Parathyroid adenoma (tissue), 2 donors: Measurements from ENCODE around the gene ZNF83.

Experiments used
- H2AFZ ChIP-seq: fragments of 300-600 bp; sonication (generic); one replicate; pipeline ENCODE4 v1.7.0; 2017; ENCODE audit warnings: antibody characterized with exemption, mild to moderate bottlenecking
- H3K27ac ChIP-seq: fragments of 300-600 bp; sonication (generic); one replicate; pipeline ENCODE4 v1.7.0; 2017
- H3K27me3 ChIP-seq: fragments of 300-600 bp; sonication (generic); one replicate; pipeline ENCODE4 v1.7.0; 2017; ENCODE audit warnings: low read length; ENCODE audit not compliant: control insufficient read depth, insufficient read depth
- H3K36me3 ChIP-seq: fragments of 300-600 bp; sonication (generic); one replicate; pipeline ENCODE4 v1.7.0; 2017; ENCODE audit warnings: low read length; ENCODE audit not compliant: control insufficient read depth, insufficient read depth
- H3K4me1 ChIP-seq: fragments of 300-600 bp; sonication (generic); one replicate; pipeline ENCODE4 v1.7.0; 2017; ENCODE audit warnings: control low read depth
- H3K4me2 ChIP-seq: fragments of 300-600 bp; sonication (generic); one replicate; pipeline ENCODE4 v1.7.0; 2017; ENCODE audit warnings: low read length
- H3K4me3 ChIP-seq: fragments of 300-600 bp; sonication (generic); one replicate; pipeline ENCODE4 v1.7.0; 2017; ENCODE audit warnings: low read depth, low read length
- H3K79me2 ChIP-seq: fragments of 300-600 bp; sonication (generic); one replicate; pipeline ENCODE4 v1.7.0; 2017; ENCODE audit warnings: control low read depth
- H3K9ac ChIP-seq: fragments of 300-600 bp; sonication (generic); one replicate; pipeline ENCODE4 v1.7.0; 2017; ENCODE audit warnings: mild to moderate bottlenecking
- H3K9me3 ChIP-seq: fragments of 300-600 bp; sonication (generic); one replicate; pipeline ENCODE4 v1.7.0; 2017; ENCODE audit warnings: low read length; ENCODE audit not compliant: control insufficient read depth
- CTCF ChIP-seq: fragments of 300-600 bp; sonication (generic); IDR thresholded peaks from one replicate; pipeline ENCODE4 v1.7.0; 2017; ENCODE audit warnings: antibody characterized with exemption, mild to moderate bottlenecking
- donor health status: primary hyperparathyroidism.

Gene ZNF83

GRCh38 chr19:52660981-52661380 is 22.8 kb upstream of the ZNF83 start:
- no peak for TF ChIP-seq CTCF
- Histone ChIP-seq H3K36me3 (no peaks in the 10 kb centered on the region), H3K4me2 (no peak overlapping the region), H3K79me2 (no peaks in the 10 kb centered on the region), H3K4me1 (peaks cover 3% of the 10 kb centered on the region), H3K27ac (no peak overlapping the region), H2AFZ (no peak overlapping the region), H3K9me3 (no peaks in the 10 kb centered on the region), H3K27me3 (no peaks in the 10 kb centered on the region), H3K9ac (no peak overlapping the region), H3K4me3 (no peak overlapping the region)

- Histone ChIP-seq H3K9ac (no peak overlapping the region), H3K4me2 (no peak overlapping the region), H3K36me3 (no peaks in the 10 kb centered on the region), H3K4me1 (peaks cover 3% of the 10 kb centered on the region), H3K9me3 (no peaks in the 10 kb centered on the region), H2AFZ (no peak overlapping the region), H3K4me3 (no peak overlapping the region), H3K27ac (no peak overlapping the region), H3K27me3 (no peaks in the 10 kb centered on the region), H3K79me2 (no peaks in the 10 kb centered on the region)
- TF ChIP-seq CTCF = no peak
Measured at GRCh38 chr19:52659013-52659412, 20.9 kb upstream of the ZNF83 start.

- no peaks in the 10 kb centered on the region for H3K9me3 ChIP-seq
- H3K4me3 ChIP-seq = no peak overlapping the region
- H2AFZ ChIP-seq = no peak overlapping the region
- H3K79me2 ChIP-seq = no peaks in the 10 kb centered on the region
- no peak overlapping the region for H3K27ac ChIP-seq
- H3K4me1 ChIP-seq = peaks cover 3% of the 10 kb centered on the region
- H3K4me2 ChIP-seq = no peak overlapping the region
- no peak overlapping the region for H3K9ac ChIP-seq
- no peak for TF ChIP-seq CTCF
- no peaks in the 10 kb centered on the region for H3K36me3 ChIP-seq
- H3K27me3 ChIP-seq = no peaks in the 10 kb centered on the region
Measured at GRCh38 chr19:52658595-52658994, 20.4 kb upstream of the ZNF83 start.

DNA sequence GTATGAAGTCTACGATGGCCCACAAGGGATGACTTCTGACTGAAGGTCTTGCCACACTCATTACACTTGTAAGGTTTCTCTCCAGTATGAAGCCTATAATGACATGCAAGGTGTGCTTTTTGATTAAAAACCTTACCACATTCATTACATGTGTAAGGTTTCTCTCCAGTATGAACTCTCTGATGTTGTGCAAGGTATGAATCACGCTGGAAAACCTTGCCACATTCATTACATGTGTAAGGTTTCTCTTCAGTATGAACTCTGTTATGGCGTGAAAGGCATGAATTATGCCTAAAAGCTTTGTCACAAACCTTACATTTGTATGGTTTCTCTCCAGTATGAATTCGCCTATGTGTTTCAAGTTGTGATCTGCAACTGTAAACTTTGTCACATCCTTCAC is 15.0 kb upstream of the ZNF83 start:
- no peak overlapping the region for H3K9ac ChIP-seq
- no peak overlapping the region for H3K4me3 ChIP-seq
- no peak overlapping the region for H3K4me2 ChIP-seq
- H3K4me1 ChIP-seq = no peaks in the 10 kb centered on the region
- no peaks in the 10 kb centered on the region for H3K27me3 ChIP-seq
- no peak for TF ChIP-seq CTCF
- no peaks in the 10 kb centered on the region for H3K9me3 ChIP-seq
- no peak overlapping the region for H2AFZ ChIP-seq
- H3K36me3 ChIP-seq = no peaks in the 10 kb centered on the region
- no peak overlapping the region for H3K27ac ChIP-seq
- no peaks in the 10 kb centered on the region for H3K79me2 ChIP-seq

DNA sequence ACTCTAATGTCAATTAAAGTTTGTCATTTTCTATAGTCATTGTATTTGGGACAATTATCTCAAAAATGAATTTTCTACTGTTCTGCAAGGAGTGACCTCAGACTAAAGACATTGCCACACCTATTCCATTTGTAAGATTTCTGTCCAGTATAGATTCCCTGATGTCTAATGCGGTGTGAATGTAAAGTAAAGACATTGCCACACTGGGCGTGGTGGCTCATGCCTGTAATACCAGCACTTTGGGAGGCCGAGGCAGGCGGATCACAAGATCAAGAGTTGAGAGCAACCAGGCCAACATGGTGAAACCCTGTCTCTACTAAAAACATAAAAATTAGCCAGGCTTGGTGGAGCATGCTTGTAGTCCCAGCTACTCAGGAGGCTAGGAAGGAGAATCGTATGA is 13.8 kb upstream of the ZNF83 start:
- no peak overlapping the region for H3K4me3 ChIP-seq
- no peaks in the 10 kb centered on the region for H3K9me3 ChIP-seq
- H2AFZ ChIP-seq = no peak overlapping the region
- no peaks in the 10 kb centered on the region for H3K27me3 ChIP-seq
- H3K4me2 ChIP-seq = no peak overlapping the region
- no peak overlapping the region for H3K27ac ChIP-seq
- no peak overlapping the region for H3K9ac ChIP-seq
- H3K36me3 ChIP-seq = no peaks in the 10 kb centered on the region
- H3K79me2 ChIP-seq = no peaks in the 10 kb centered on the region
- H3K4me1 ChIP-seq = no peaks in the 10 kb centered on the region
- no peak for TF ChIP-seq CTCF
